H1 (cell line): Measurements from ENCODE around the gene CARF. TPM values are rescaled to one million over a fixed set of nuclear protein-coding genes. Genes with fewer than 3 reads are reported as not detected.

Experiments
- ASH2L ChIP-seq: fragments of 200-600, 300-600 bp; sonication (generic); IDR thresholded peaks from one replicate; pipeline ENCODE4 v1.7.1; 2017; ENCODE audit warnings: low read length
- CREB1 ChIP-seq: IDR thresholded peaks from 2 replicates; pipeline ENCODE4 v1.6.1; 2012; ENCODE audit warnings: inconsistent platforms
- EP300 ChIP-seq, 2 experiments: IDR thresholded peaks; 1 replicate in 1 of 2; 2 replicates in 1 of 2; pipeline ENCODE4 v1.6.1; 2011 to 2012; ENCODE audit warnings: low read depth in 2 of 2, low read length in 2 of 2, mild to moderate bottlenecking in 2 of 2, borderline replicate concordance in 1 of 2, inconsistent platforms in 1 of 2, moderate library complexity in 1 of 2
- MAFK ChIP-seq: IDR thresholded peaks from 2 replicates; pipeline ENCODE4 v1.6.1; 2012; ENCODE audit warnings: low read depth, mild to moderate bottlenecking, improper control_type of control experiment, low read length
- TAF1 ChIP-seq: IDR thresholded peaks from 2 replicates; pipeline ENCODE4 v1.6.1; 2011; ENCODE audit warnings: mild to moderate bottlenecking, low read depth, low read length
- polyA plus RNA-seq, 7 experiments: library from polyadenylated mRNA; depleted of rRNA in 3 of 7; stranded (reverse) in 5 of 7; unstranded in 2 of 7; fragments of >200 nt in 5 of 7; fragments of 200-250 nt in 2 of 7; gene quantifications; 1 replicate in 5 of 7; 2 replicates in 1 of 7; 4 replicates in 1 of 7; pipeline versions ENCODE4 v1.2.1 to v1.2.3, GENCODE V29; 2011 to 2013; ENCODE audit warnings: missing spikeins in 2 of 7, mixed read lengths in 2 of 7
- total RNA-seq: library from RNA; stranded (reverse); fragmentation: NEBNext Ultra II Directional; extraction: Animal tissue kit (Norgen Biotek cat#: 25700); gene quantifications from 2 replicates; pipeline ENCODE4 v1.2.1, GENCODE V29; 2021

Gene CARF
- total and polyA plus RNA-seq, 2 of the 8 experiments (the other 6 are each of a cell fraction or from before 2014, with no cell fraction given), result 2.0 to 2.6 TPM

DNA sequence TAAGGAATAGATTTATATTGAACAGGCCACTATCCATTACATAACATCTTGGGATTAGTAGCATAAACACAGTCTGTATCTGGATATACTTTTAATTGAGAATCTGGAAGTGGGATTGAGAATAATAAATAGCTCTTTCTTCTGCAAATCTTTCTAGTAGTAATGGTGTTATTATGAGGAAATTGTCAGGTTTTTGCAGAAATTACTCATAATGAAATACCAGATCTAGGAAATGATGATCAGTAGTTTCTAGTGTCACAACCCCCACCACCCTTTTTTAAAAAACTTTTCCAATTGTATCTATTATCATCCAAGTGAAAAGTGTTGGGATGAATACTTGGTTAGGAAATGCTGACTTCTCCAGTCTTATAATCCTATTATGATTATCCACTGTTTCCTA lies 121.3 kb downstream of the CARF start (continued):
- no peak for TF ChIP-seq TAF1
- TF ChIP-seq CREB1, result no peak
- TF ChIP-seq ASH2L, result no peak
- TF ChIP-seq MAFK, result no peak
- TF ChIP-seq EP300 (IDR thresholded peaks at IDR 0.05; ENCODE audit: borderline replicate concordance in 1 of 2, low read depth in 2 of 2, low read length in 2 of 2), result no peak
